ENCODE data around the gene DEPP1.

Gene DEPP1

GRCh38 chr10:44950326-44951225, 28.0 kb downstream of the DEPP1 start:
- no peak for DNase-seq

GRCh38 chr10:44949915-44950314, 28.7 kb downstream of the DEPP1 start:
- DNase-seq, result peak; percentile 22

- DNase-seq, result no peak
These were observed 29.3 kb downstream of the DEPP1 start for GRCh38 chr10:44949127-44949802.

- DNase-seq, result no peak
These were observed 30.0 kb downstream of the DEPP1 start for GRCh38 chr10:44948642-44949041.

- DNase-seq, result no peak
These were observed 31.0 kb downstream of the DEPP1 start for GRCh38 chr10:44947371-44948152.

GRCh38 chr10:44946205-44946604, 32.4 kb downstream of the DEPP1 start:
- DNase-seq, result no peak

GRCh38 chr10:44944354-44944753, 34.3 kb downstream of the DEPP1 start:
- no peak for DNase-seq

GRCh38 chr10:44939691-44940401, 38.8 kb downstream of the DEPP1 start:
- no peak for DNase-seq

GRCh38 chr10:44938956-44939355, 39.7 kb downstream of the DEPP1 start:
- DNase-seq, result no peak

GRCh38 chr10:44937196-44938005, 41.2 kb downstream of the DEPP1 start:
- no peak for DNase-seq

GRCh38 chr10:44936314-44936975, 42.2 kb downstream of the DEPP1 start:
- no peak for DNase-seq

GRCh38 chr10:44935966-44936295, 42.7 kb downstream of the DEPP1 start:
- DNase-seq, result no peak

- DNase-seq, result no peak
These were observed 43.2 kb downstream of the DEPP1 start for GRCh38 chr10:44935201-44935965.

- DNase-seq, result no peak
These were observed 44.0 kb downstream of the DEPP1 start for GRCh38 chr10:44934416-44935200.

GRCh38 chr10:44933451-44934321, 44.9 kb downstream of the DEPP1 start:
- DNase-seq, result no peak

- DNase-seq, result peak; percentile 71
These were observed 45.8 kb downstream of the DEPP1 start for GRCh38 chr10:44932517-44933450.

Data from NCI-H69 (cell line).